Fibroblast of mammary gland (primary cell): ENCODE measurements around the gene KRT28.

Experiments
- DNase-seq: peaks from one replicate; pipeline ENCODE4 v3.0.0-alpha.2; 2010; ENCODE audit warnings: low read depth
- H3K4me3 ChIP-seq: 2 replicates; pipeline ENCODE4 v1.5.1; 2011; ENCODE audit warnings: low read depth, mild to moderate bottlenecking, low read length, moderate library complexity; ENCODE audit not compliant: control insufficient read depth
- TF ChIP-seq, protein P1 (sequence below): conservative IDR thresholded peaks from 2 replicates; pipeline ENCODE4 v1.5.1; 2011; ENCODE audit warnings: low read depth, low read length, inconsistent platforms; ENCODE audit not compliant: control insufficient read depth, insufficient read depth

Gene KRT28

DNA sequence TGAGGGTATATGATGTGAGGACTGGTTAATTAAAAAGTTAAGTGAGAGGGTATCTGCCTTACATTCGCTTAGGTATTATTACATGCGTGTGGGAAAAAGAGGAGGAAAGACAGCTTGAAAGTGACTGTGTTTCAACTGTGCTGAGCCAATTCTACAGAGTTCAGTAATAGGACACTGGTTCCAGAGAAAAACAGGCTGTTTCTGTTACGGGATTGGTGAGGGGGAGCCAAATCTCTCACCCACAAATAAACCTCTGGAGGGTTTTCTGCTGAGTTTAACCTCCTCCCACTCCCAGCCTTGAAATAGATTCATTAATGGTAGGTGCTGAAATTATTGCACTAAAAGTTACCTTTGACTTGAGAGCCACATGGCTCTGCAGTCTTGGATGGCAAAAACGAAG, 23.8 kb downstream of the KRT28 start:
- DNase-seq = no peak
- H3K4me3 ChIP-seq = no peak overlapping the region
- TF ChIP-seq, protein P1, sequence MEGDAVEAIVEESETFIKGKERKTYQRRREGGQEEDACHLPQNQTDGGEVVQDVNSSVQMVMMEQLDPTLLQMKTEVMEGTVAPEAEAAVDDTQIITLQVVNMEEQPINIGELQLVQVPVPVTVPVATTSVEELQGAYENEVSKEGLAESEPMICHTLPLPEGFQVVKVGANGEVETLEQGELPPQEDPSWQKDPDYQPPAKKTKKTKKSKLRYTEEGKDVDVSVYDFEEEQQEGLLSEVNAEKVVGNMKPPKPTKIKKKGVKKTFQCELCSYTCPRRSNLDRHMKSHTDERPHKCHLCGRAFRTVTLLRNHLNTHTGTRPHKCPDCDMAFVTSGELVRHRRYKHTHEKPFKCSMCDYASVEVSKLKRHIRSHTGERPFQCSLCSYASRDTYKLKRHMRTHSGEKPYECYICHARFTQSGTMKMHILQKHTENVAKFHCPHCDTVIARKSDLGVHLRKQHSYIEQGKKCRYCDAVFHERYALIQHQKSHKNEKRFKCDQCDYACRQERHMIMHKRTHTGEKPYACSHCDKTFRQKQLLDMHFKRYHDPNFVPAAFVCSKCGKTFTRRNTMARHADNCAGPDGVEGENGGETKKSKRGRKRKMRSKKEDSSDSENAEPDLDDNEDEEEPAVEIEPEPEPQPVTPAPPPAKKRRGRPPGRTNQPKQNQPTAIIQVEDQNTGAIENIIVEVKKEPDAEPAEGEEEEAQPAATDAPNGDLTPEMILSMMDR = no peak

DNA sequence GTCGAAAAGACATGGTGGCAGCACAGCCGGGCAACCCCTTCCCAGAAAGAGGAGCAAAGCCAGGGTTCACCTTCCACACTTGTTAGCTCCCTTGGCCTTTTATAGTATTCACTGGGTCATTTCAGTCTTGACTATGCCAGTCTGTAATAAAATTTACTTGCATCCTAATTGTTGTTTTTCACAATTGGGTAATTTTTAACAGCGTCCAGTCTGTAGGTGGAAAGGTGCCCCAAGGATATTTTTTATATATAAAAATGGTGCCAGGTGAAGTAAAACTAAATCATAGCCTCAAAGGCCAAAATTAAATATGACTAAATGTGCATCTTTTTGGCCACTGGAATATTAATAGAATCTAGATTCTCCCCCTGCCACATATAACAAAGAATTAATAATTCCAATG, 27.7 kb downstream of the KRT28 start, which contains the start of gene KRT26:
KRT26 (minus strand) TSS at position 101 of the 400 bp plus-strand sequence; CDS start at position 13, 88 bp downstream.
- TF ChIP-seq, protein P1 = no peak
- no peak within 1 kb of the TSS for H3K4me3 ChIP-seq

DNA sequence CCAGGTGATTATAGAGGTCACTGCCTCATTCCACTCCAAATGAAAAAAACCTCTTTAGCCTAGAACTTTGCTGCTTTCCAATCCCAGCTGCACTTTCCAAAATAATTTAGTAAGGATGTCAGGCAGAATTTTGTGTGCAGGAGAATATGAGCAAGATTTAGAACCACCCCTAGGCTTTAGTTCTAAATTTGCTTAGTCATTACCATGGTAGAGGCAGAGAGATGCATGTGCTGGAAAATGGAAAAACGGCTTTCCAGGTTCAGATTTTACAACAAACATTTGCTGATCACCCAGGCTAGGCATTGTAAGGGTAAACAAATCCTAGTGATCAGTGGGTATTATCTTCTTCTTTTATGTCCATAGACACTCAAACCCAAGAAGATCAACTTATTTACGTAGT, 34.1 kb downstream of the KRT28 start:
- TF ChIP-seq, protein P1 = no peak
- DNase-seq = no peak
- H3K4me3 ChIP-seq = no peak overlapping the region

More for the DNA sequence above, 27.7 kb downstream of the KRT28 start, which contains the start of gene KRT26:
- DNase-seq = no peak

DNA sequence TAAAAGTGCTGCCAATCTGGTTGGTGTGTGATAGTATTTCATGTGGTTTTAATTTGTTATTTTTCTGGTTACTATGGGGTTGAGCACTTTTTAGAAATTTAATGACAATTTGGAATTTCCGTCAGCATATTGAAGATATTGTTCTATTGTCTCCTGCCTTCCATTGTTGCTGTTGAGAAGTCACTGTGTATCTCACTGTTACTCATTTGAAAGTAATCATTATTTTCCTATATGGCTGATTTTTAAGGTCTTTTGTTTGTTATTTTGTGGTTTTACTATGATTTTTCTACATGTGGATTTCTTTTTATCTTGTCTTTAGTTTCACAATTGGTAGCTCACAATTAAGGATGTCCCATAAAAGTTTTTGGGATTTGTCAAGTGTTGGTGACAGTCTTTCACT, 36.0 kb downstream of the KRT28 start:
- H3K4me3 ChIP-seq = no peak overlapping the region
- TF ChIP-seq, protein P1 = no peak
- no peak for DNase-seq

DNA sequence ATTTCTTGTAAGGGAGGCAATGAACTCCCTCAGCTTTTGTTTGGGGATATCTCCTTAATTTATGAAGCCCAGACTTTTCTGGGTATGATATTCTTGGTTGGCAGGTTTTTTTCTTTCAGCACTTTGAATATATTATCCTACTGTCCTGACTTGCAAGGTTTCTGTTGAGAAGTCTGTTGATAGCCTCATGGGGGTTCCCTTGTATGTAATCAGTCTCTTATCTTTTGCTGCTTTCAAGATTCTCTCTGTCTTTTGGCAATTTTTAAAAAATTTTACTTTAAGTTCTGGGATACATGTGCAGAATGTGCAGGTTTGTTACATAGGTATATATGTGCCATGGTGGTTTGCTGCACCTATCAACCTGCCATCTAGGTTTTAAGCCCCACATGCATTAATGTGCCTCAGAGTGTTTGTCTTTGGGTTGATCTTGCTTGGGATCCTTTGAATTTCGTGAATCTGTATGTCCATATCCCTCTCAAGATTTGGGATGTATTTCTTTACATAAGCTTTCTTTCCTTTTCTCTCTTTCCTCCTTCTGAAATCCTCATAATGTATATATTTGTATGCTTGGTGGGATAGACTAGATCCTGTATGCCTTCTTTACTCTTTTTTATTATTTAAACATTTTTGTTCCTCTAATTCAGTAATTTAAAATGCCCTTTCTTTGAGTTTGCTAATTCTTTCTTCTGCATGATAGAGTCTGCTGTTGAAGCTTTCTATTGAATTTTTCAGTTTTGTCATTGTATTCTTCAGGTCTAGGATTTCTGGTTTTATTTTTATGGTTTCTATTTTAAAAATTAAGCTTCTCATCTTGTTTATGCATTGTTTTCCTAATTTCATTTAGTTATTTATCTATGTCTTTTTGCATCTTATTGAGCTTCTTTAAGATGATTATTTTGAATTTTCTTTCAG, 39.4 kb downstream of the KRT28 start:
- no peak for DNase-seq
- no peak overlapping the region for H3K4me3 ChIP-seq
- TF ChIP-seq, protein P1 = no peak

DNA sequence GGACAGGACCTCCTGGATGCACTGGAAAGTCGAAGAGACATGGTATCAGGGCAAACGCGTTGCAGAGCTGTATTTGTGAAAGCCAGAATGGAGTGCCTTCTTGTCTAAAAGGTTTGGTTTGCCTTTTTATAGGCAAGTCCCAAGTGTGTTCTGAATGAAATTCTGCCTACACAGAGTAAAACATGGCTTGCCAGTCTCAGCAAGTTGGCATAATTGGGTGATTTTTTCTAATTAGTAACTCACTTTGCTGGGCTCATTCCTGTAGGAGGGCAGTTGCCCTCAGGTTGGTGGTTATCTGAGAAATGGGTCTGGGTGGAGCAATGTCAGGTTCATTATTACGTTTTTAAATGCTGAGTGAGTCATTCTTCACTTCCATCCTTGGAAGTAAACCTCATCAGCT, 44.5 kb downstream of the KRT28 start, which contains the start of gene KRT25:
KRT25 (minus strand) TSS at position 101 of the 400 bp plus-strand sequence; CDS start at position 41, 60 bp downstream.
- H3K4me3 ChIP-seq = no peak within 1 kb of the TSS
- TF ChIP-seq, protein P1 = no peak
- no peak for DNase-seq
